ENCODE measurements around the gene PRRT3.
A peak's percentile ranks its signal among the peaks of the same experiment; 100 is the strongest.

GRCh38 chr3:9916734-9917680 lies 35.2 kb downstream of the PRRT3 start, which contains the start of gene IL17RC:
- no peak for TF ChIP-seq RAD21 (IDR thresholded peaks at IDR 0.05; ENCODE audit: low read length)
- no peak for TF ChIP-seq CTCF (IDR thresholded peaks at IDR 0.05)
- peak; percentile 48 for TF ChIP-seq POLR2AphosphoS5 (IDR thresholded peaks at IDR 0.05; ENCODE audit: low read depth, low read length)
- TF ChIP-seq MAX (IDR thresholded peaks at IDR 0.05; ENCODE audit: low read depth): 0 out of 2 replicates have a peak, but pooled peaks have one; percentile 26
- no peak for TF ChIP-seq EZH2phosphoT487 (IDR thresholded peaks at IDR 0.05; ENCODE audit: borderline replicate concordance, low read depth)
- TF ChIP-seq RFX5 (IDR thresholded peaks at IDR 0.05; ENCODE audit: low read length): no peak
- TF ChIP-seq USF2 (IDR thresholded peaks at IDR 0.05; ENCODE audit: borderline replicate concordance, low read depth, low read length): no peak
- no peak for TF ChIP-seq NFIC (IDR thresholded peaks at IDR 0.05; ENCODE audit: borderline replicate concordance)
- TF ChIP-seq SIN3A (IDR thresholded peaks at IDR 0.05; ENCODE audit: borderline replicate concordance, low read depth, low read length): no peak
- no peak for TF ChIP-seq ZBTB33 (IDR thresholded peaks at IDR 0.05; ENCODE audit: borderline replicate concordance, low read depth)
- no peak for TF ChIP-seq REST (IDR thresholded peaks at IDR 0.05; ENCODE audit: low read depth, low read length)

Data from SK-N-SH (cell line).